Body of pancreas (tissue), 4 donors: Measurements from ENCODE around the gene HEXIM2.
A peak's percentile ranks its signal among the peaks of the same experiment; 100 is the strongest.

Experiments used
- POLR2A ChIP-seq, 3 donors: fragments of 450-650 bp; IDR thresholded peaks; one replicate each; pipeline ENCODE4 v1.6.1; 2016; ENCODE audit warnings: antibody characterized with exemption in 3 of 3, mild to moderate bottlenecking in 2 of 3
- TF ChIP-seq, protein P1 (sequence below), 7 experiments: fragments of 450-650 bp in 4 of 7; fragments of 200-600 bp in 3 of 7; sonication (generic) in 3 of 7; IDR thresholded peaks; one replicate each; pipeline ENCODE4 v1.5.1; 2016 to 2019; ENCODE audit warnings: antibody characterized with exemption in 7 of 7

GRCh38 chr17:45197555-45198334 lies 36.1 kb downstream of the HEXIM2 start:
- no peak for TF ChIP-seq POLR2A (IDR thresholded peaks at IDR 0.05)
- TF ChIP-seq, protein P1, sequence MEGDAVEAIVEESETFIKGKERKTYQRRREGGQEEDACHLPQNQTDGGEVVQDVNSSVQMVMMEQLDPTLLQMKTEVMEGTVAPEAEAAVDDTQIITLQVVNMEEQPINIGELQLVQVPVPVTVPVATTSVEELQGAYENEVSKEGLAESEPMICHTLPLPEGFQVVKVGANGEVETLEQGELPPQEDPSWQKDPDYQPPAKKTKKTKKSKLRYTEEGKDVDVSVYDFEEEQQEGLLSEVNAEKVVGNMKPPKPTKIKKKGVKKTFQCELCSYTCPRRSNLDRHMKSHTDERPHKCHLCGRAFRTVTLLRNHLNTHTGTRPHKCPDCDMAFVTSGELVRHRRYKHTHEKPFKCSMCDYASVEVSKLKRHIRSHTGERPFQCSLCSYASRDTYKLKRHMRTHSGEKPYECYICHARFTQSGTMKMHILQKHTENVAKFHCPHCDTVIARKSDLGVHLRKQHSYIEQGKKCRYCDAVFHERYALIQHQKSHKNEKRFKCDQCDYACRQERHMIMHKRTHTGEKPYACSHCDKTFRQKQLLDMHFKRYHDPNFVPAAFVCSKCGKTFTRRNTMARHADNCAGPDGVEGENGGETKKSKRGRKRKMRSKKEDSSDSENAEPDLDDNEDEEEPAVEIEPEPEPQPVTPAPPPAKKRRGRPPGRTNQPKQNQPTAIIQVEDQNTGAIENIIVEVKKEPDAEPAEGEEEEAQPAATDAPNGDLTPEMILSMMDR (IDR thresholded peaks at IDR 0.05), result peak; percentile 97 to 100 (median 99)
